GM12865 (cell line): ENCODE results near the gene LUC7L3.
"Not testable (repeated sequence)": the region's sequence is repeated elsewhere in the genome, so short reads cannot be mapped to it uniquely, and the experiment has no call there.

ENCODE experiments used
- DNase-seq: peaks from one replicate; pipeline ENCODE4 v3.0.0; 2010; ENCODE audit warnings: low read depth
- H3K4me3 ChIP-seq: 2 replicates; pipeline ENCODE4 v1.5.1; 2011; ENCODE audit warnings: mild to moderate bottlenecking, low read depth, low read length, control low read depth
- CTCF ChIP-seq: IDR thresholded peaks from 2 replicates; pipeline ENCODE4 v1.5.1; 2011; ENCODE audit warnings: low read length, control low read depth, low read depth, inconsistent platforms; ENCODE audit not compliant: insufficient read depth; ENCODE audit errors: missing control alignments

Gene LUC7L3

GRCh38 chr17:50677851-50678375 is 41.5 kb upstream of the LUC7L3 start:
- no peak for TF ChIP-seq CTCF
- no peak for DNase-seq
- H3K4me3 ChIP-seq = no peak overlapping the region

DNA sequence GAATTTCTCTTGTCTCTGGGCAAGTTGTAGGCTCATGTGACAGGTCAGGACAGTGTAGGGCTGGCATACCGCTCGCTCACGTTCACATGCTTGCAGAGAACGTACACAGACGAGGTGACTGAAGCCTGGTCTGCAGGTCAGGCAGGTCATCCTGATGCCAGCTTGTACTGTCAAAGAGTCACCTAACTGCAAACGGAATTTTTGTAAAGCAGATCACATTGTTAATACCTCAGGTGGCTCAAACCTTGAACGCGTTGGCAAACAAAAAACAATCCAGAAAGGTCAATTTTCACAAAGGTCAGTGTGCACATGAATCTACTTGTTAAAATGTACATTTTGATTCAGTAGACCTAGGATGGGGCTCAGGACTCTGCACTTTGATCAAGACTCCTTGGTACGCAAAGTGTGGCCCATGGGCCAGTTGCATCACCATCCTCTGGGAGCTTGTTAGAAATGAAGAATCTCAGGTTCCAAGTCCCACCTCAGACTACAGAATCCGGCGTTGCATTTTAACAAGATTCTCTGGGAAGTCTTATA is 40.3 kb upstream of the LUC7L3 start:
- TF ChIP-seq CTCF = no peak
- no peak for DNase-seq
- H3K4me3 ChIP-seq = no peak overlapping the region

DNA sequence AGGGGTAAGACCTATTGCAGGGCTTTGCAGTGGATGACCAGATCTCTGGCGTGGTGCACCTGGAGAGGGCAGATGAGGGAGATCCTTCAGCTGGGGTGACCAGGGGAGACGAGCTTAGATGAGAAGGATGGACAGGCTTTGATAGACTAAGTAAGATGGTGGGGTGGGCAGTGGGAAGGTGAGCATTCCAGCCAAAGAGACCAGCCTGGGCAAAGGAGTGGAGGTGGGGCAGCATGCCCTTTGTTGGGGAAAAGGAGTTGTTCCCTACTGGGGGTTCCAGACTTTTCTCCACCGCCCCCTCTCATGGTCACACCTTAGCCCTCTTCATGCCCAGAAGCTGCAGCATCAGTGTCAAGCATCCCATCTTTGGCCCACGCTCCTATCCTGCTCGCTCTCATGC is 39.3 kb upstream of the LUC7L3 start:
- no peak for DNase-seq
- TF ChIP-seq CTCF = no peak

DNA sequence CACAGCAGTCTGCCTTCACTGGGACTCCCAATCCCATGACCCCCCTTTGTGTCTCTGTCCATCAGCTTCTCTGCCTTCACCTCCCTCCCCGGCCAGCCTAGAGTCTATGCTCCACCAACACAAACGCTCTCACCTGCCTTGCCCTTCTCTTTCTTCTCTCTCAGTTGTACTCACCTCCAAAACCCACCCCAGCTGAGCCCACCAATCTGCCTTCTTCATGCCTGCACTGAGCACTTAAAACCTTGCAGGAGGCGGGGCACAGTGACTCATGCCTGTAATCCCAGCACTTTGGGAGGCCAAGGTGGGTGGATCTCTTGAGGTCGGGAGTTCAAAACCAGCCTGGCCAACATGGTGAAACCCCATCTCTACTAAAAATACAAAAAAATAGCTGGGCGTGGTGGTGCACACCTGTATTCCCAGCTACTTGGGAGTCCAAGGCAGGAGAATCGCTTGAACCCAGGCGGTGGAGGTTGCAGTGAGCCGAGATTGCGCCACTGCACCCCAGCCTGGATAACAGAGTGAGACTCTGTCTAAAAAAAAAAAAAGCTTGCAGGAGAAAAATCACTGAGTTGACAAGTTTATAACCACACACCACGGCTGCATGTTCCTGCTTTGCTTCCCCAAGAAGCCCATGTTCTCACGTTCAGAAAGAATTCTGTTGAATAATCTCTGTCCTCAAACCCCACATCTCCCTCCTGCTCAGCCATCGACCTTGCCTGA is 38.7 kb upstream of the LUC7L3 start:
- DNase-seq, H3K4me3 ChIP-seq: not testable (repeated sequence)

More for the DNA sequence above, 39.3 kb upstream of the LUC7L3 start:
- H3K4me3 ChIP-seq = no peak overlapping the region

DNA sequence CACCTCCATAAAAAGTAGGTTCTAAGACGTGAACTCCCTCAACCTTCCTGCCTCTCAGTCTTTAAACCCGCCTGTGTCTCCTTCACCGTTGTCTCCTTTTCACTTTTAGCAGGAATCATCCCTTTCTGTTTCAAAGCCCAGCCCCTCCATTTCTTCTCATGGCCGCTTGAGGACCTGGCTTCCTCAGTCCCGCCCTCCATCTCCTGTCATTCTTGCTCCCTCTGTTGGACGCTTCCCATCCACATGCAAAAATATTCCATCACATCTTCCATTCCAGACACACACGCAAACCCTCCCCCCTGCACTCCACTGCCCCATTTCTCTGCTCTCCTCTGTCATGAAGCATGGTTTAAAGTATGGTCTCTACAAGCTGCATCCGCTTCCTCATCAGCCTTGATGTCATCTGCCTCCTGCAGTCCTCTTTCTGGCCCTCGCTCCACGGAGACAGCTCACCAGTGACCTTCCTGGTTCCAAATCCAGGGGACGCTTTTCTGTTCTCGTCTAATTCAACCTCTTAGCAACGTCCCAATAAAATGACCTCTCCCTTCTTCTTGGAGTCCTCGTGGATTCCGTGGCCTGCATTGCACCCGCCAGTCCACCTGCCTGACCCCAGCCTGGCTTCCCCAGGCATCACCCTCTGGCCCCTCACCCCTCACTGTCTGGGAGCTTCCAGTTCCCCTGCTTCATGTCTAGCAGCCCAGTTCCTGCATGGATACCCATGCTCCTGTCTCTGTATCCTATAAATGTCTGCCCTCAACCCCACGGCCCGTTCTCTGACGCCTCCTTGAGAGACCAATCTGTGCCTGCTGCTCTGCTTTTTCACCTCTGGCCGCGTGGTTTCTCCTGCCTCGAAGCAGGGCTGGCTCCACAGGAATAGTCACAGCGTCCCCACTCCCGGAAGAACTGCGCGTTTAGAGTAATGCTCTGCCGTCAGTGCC is 37.9 kb upstream of the LUC7L3 start:
- no peak for TF ChIP-seq CTCF
- DNase-seq = peak; percentile 29
- no peak overlapping the region for H3K4me3 ChIP-seq

DNA sequence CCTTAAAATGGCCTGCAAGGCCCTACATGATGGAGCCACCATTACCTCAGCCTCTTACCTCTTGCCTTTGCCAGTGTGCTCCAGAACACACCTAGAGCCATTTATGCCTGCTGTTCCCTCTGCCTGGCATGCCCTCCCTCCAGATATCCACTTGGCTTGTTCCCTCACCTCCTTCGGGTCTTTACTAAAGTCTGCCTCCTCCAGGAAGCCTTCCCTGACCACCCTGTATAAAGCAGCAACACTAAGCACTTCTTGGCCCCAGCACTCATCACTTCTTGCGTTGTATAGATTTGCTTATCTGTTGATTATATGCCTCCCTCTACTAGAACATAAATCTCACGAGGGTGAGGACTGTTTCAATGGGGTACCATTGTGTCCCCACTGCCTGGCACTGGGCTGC is 37.0 kb upstream of the LUC7L3 start:
- DNase-seq = no peak
- no peak for TF ChIP-seq CTCF
- H3K4me3 ChIP-seq = no peak overlapping the region

DNA sequence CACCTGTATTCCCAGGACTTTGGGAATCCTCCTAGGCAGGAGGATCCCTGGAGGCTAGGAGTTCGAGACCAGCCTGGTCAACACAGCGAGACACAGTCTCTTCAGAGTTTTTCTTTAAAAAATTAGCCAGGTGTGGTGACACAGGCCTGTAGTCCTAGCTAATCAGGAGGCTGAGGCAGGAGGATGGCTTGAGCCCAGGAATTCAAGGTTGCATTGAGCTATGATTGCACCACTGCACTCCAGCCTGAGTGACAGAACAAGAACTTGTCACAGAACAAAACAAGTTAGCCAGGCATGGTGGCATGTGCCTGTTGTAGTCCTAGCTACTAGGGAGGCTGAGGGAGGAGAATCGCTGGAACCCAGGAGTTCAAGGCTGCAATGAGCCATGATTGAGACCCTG is 36.5 kb upstream of the LUC7L3 start:
- no peak for TF ChIP-seq CTCF
- no peak overlapping the region for H3K4me3 ChIP-seq
- DNase-seq = no peak
